Neural progenitor cell (in vitro differentiated cells): ENCODE results near the gene PBX4. TPM values are rescaled to one million over a fixed set of nuclear protein-coding genes. Genes with fewer than 3 reads are reported as not detected.
A peak's percentile ranks its signal among the peaks of the same experiment; 100 is the strongest.

ENCODE experiments used
- DNase-seq: peaks from one replicate; pipeline ENCODE4 v3.0.0-alpha.2; 2016; ENCODE audit warnings: low spot score
- H2AFZ ChIP-seq: fragments of 200-600 bp; sonication (generic); replicated peaks from 2 replicates; pipeline ENCODE4 v1.6.1; 2016; ENCODE audit warnings: antibody characterized with exemption
- H3F3A ChIP-seq: fragments of 200-600 bp; sonication (generic); 2 replicates; pipeline ENCODE4 v1.6.1; 2016; ENCODE audit warnings: antibody characterized with exemption, low read depth
- H3K27ac ChIP-seq: fragments of 200-600 bp; sonication (generic); 2 replicates; pipeline ENCODE4 v1.5.1; 2016; ENCODE audit warnings: mild to moderate bottlenecking
- H3K27me3 ChIP-seq: fragments of 200-600 bp; sonication (generic); 2 replicates; pipeline ENCODE4 v1.6.1; 2016; ENCODE audit warnings: mild to moderate bottlenecking, moderate library complexity
- H3K36me3 ChIP-seq: fragments of 200-600 bp; sonication (generic); 2 replicates; pipeline ENCODE4 v1.5.1; 2016
- H3K4me1 ChIP-seq: fragments of 200-600 bp; sonication (generic); 2 replicates; pipeline ENCODE4 v1.6.1; 2016; ENCODE audit warnings: mixed run types
- H3K4me2 ChIP-seq: fragments of 200-600 bp; sonication (generic); 2 replicates; pipeline ENCODE4 v1.6.1; 2016
- H3K4me3 ChIP-seq: fragments of 200-600 bp; sonication (generic); 2 replicates; pipeline ENCODE4 v1.5.1; 2016
- H3K79me2 ChIP-seq: fragments of 200-600 bp; sonication (generic); 2 replicates; pipeline ENCODE4 v1.6.1; 2016; ENCODE audit warnings: low read depth
- H3K9ac ChIP-seq: fragments of 200-600 bp; sonication (generic); 2 replicates; pipeline ENCODE4 v1.6.1; 2016
- H3K9me3 ChIP-seq: fragments of 200-600 bp; sonication (generic); 2 replicates; pipeline ENCODE4 v1.5.1; 2016; ENCODE audit warnings: low read depth
- H4K20me1 ChIP-seq: fragments of 200-600 bp; sonication (generic); 2 replicates; pipeline ENCODE4 v1.6.1; 2016; ENCODE audit warnings: low read depth
- H3K27ac Mint-ChIP-seq: 3 replicates; pipeline ENCODE4 v1.8.0; 2021; ENCODE audit warnings: mixed read lengths
- H3K27me3 Mint-ChIP-seq: 2 replicates; pipeline ENCODE4 v1.8.0; 2022; ENCODE audit warnings: low read depth, mild to moderate bottlenecking, inconsistent platforms, moderate library complexity, mixed read lengths; ENCODE audit not compliant: insufficient read depth
- H3K36me3 Mint-ChIP-seq: 3 replicates; pipeline ENCODE4 v1.8.0; 2021; ENCODE audit warnings: mixed read lengths
- H3K4me1 Mint-ChIP-seq: 3 replicates; pipeline ENCODE4 v1.8.0; 2021; ENCODE audit warnings: mixed read lengths
- H3K4me3 Mint-ChIP-seq: 3 replicates; pipeline ENCODE4 v1.8.0; 2021; ENCODE audit warnings: mild to moderate bottlenecking, moderate library complexity, mixed read lengths
- H3K9me3 Mint-ChIP-seq: 3 replicates; pipeline ENCODE4 v1.8.0; 2020; ENCODE audit warnings: mixed read lengths
- CTCF ChIP-seq: fragments of 200-600 bp; sonication (generic); IDR thresholded peaks from 2 replicates; pipeline ENCODE4 v1.5.1; 2017; ENCODE audit warnings: antibody characterized with exemption, mild to moderate bottlenecking
- EZH2 ChIP-seq: fragments of 200-600 bp; sonication (generic); IDR thresholded peaks from 2 replicates; pipeline ENCODE4 v1.6.1; 2017; ENCODE audit warnings: antibody characterized with exemption, mild to moderate bottlenecking, moderate library complexity
- EZH2phosphoT487 ChIP-seq: fragments of 200-600 bp; sonication (generic); IDR thresholded peaks from 2 replicates; pipeline ENCODE4 v1.6.1; 2017; ENCODE audit warnings: antibody characterized with exemption
- total RNA-seq: library from RNA; depleted of rRNA; stranded (reverse); fragments of >200 nt; gene quantifications from 2 replicates; pipeline ENCODE4 v1.2.3, GENCODE V29; 2015; ENCODE audit warnings: low replicate concordance

PBX4 gene
- total RNA-seq, 1 donor from 2014 or later, result 3.2 TPM

- Histone ChIP-seq H3F3A (no peaks in the 10 kb centered on the region), H3K4me1 (no peaks in the 10 kb centered on the region), H3K4me2 (no peak overlapping the region), H3K27ac (no peak overlapping the region), H3K9ac (no peak overlapping the region), H3K36me3 (no peaks in the 10 kb centered on the region), H3K79me2 (no peaks in the 10 kb centered on the region), H3K9me3 (no peaks in the 10 kb centered on the region), H4K20me1 (no peaks in the 10 kb centered on the region), H3K27me3 (no peaks in the 10 kb centered on the region), H3K4me3 (no peak overlapping the region), H2AFZ (no peak overlapping the region)
- no peak overlapping the region for H3K4me3 Mint-ChIP-seq
- no peaks in the 10 kb centered on the region for H3K4me1 Mint-ChIP-seq
- H3K36me3 Mint-ChIP-seq, result peaks cover 21% of the 10 kb centered on the region
- TF ChIP-seq CTCF (no peak), EZH2 (no peak), EZH2phosphoT487 (no peak)
- no peak for DNase-seq
- no peaks in the 10 kb centered on the region for H3K9me3 Mint-ChIP-seq
- peaks cover 5% of the 10 kb centered on the region for H3K27me3 Mint-ChIP-seq
- H3K27ac Mint-ChIP-seq, result no peak overlapping the region
These were observed 55.1 kb downstream of the PBX4 start for GRCh38 chr19:19563348-19563848.

GRCh38 chr19:19562665-19563347 lies 55.7 kb downstream of the PBX4 start:
- no peaks in the 10 kb centered on the region for H3K9me3 ChIP-seq
- peaks cover 20% of the 10 kb centered on the region for H3K36me3 Mint-ChIP-seq
- no peak overlapping the region for H3K27ac Mint-ChIP-seq
- H3K4me1 Mint-ChIP-seq, result no peaks in the 10 kb centered on the region
- no peak overlapping the region for H2AFZ ChIP-seq
- TF ChIP-seq EZH2, result no peak
- TF ChIP-seq CTCF, result peak; percentile 25
- TF ChIP-seq EZH2phosphoT487, result no peak
- no peak overlapping the region for H3K4me2 ChIP-seq
- H4K20me1 ChIP-seq, result no peaks in the 10 kb centered on the region
- H3K36me3 ChIP-seq, result no peaks in the 10 kb centered on the region
- no peak overlapping the region for H3K4me3 ChIP-seq
- no peaks in the 10 kb centered on the region for H3K4me1 ChIP-seq
- H3F3A ChIP-seq, result no peaks in the 10 kb centered on the region
- H3K9me3 Mint-ChIP-seq, result no peaks in the 10 kb centered on the region
- peak; percentile 35 for DNase-seq
- no peaks in the 10 kb centered on the region for H3K27me3 ChIP-seq
- H3K9ac ChIP-seq, result no peak overlapping the region
- H3K27me3 Mint-ChIP-seq, result peaks cover 5% of the 10 kb centered on the region
- no peak overlapping the region for H3K27ac ChIP-seq
- no peaks in the 10 kb centered on the region for H3K79me2 ChIP-seq
- no peak overlapping the region for H3K4me3 Mint-ChIP-seq

- Mint-ChIP-seq H3K4me3 (no peak overlapping the region), H3K27me3 (peaks cover 5% of the 10 kb centered on the region), H3K36me3 (peaks cover 17% of the 10 kb centered on the region), H3K9me3 (no peaks in the 10 kb centered on the region), H3K4me1 (no peaks in the 10 kb centered on the region), H3K27ac (peak overlapping the region; percentile 37)
- H3K27ac ChIP-seq, result no peak overlapping the region
- no peak overlapping the region for H2AFZ ChIP-seq
- no peak overlapping the region for H3K9ac ChIP-seq
- no peaks in the 10 kb centered on the region for H3K79me2 ChIP-seq
- no peak for DNase-seq
- H3K4me3 ChIP-seq, result no peak overlapping the region
- TF ChIP-seq CTCF (no peak), EZH2phosphoT487 (no peak), EZH2 (no peak)
- no peaks in the 10 kb centered on the region for H3K4me1 ChIP-seq
- H3K27me3 ChIP-seq, result no peaks in the 10 kb centered on the region
- H3K36me3 ChIP-seq, result no peaks in the 10 kb centered on the region
- H4K20me1 ChIP-seq, result no peaks in the 10 kb centered on the region
- no peaks in the 10 kb centered on the region for H3K9me3 ChIP-seq
- H3F3A ChIP-seq, result no peaks in the 10 kb centered on the region
- H3K4me2 ChIP-seq, result no peak overlapping the region
These were observed 56.4 kb downstream of the PBX4 start for GRCh38 chr19:19561946-19562664.
